Upper lobe of left lung (tissue), 4 donors: ENCODE data around the gene WIPF2.

Experiments
- CTCF ChIP-seq, 6 experiments: fragments of 450-650 bp in 4 of 6; fragments of 200-600 bp in 2 of 6; sonication (generic) in 2 of 6; IDR thresholded peaks; one replicate each; pipeline ENCODE4 v1.5.1; 2016 to 2019; ENCODE audit warnings: antibody characterized with exemption in 6 of 6
- EP300 ChIP-seq, 4 donors: sonication (generic); formaldehyde crosslinking; IDR thresholded peaks; one replicate each; pipeline ENCODE4 v1.5.1; 2017; ENCODE audit warnings: antibody characterized with exemption in 4 of 4, control low read depth in 2 of 4
- POLR2A ChIP-seq, 4 donors: fragments of 450-650 bp; IDR thresholded peaks; one replicate each; pipeline ENCODE4 v1.5.1; 2016 to 2017; ENCODE audit warnings: antibody characterized with exemption in 4 of 4, mild to moderate bottlenecking in 2 of 4
- POLR2AphosphoS5 ChIP-seq, 2 donors: sonication (generic); formaldehyde crosslinking; IDR thresholded peaks; one replicate each; pipeline ENCODE4 v1.5.1; 2017; ENCODE audit warnings: antibody characterized with exemption in 2 of 2

- TF ChIP-seq CTCF (IDR thresholded peaks at IDR 0.05) (no peak), POLR2AphosphoS5 (IDR thresholded peaks at IDR 0.05) (no peak), POLR2A (IDR thresholded peaks at IDR 0.05) (no peak), EP300 (IDR thresholded peaks at IDR 0.05) (no peak)
These were observed 102.9 kb downstream of the WIPF2 start for GRCh38 chr17:40321961-40322357.
